HG03135 (cell line): Measurements from ENCODE around the gene NEK10.

ENCODE experiments used
- ATAC-seq: cut with Tn5 transposase; IDR thresholded peaks from one replicate; pipeline ENCODE4 v1.9.1; 2021; ENCODE audit warnings: mild to moderate bottlenecking, moderate library complexity; ENCODE audit not compliant: unreplicated experiment

Gene NEK10

GRCh38 chr3:27125821-27126501 is 243.2 kb downstream of the NEK10 start:
- ATAC-seq = no peak

GRCh38 chr3:27119639-27120038 is 249.5 kb downstream of the NEK10 start:
- no peak for ATAC-seq

- no peak for ATAC-seq
Observed at GRCh38 chr3:27115352-27115751, 253.8 kb downstream of the NEK10 start.

GRCh38 chr3:27114684-27115083 is 254.5 kb downstream of the NEK10 start:
- ATAC-seq = no peak

GRCh38 chr3:27114129-27114528 is 255.1 kb downstream of the NEK10 start:
- no peak for ATAC-seq

GRCh38 chr3:27110020-27110419 is 259.2 kb downstream of the NEK10 start:
- ATAC-seq = no peak

- no peak for ATAC-seq
Observed at GRCh38 chr3:27108322-27108721, 260.9 kb downstream of the NEK10 start.

- no peak for ATAC-seq
Observed at GRCh38 chr3:27105904-27106303, 263.3 kb downstream of the NEK10 start.

GRCh38 chr3:27097182-27097581 is 272.0 kb downstream of the NEK10 start:
- no peak for ATAC-seq

GRCh38 chr3:27095553-27096222 is 273.5 kb downstream of the NEK10 start:
- no peak for ATAC-seq

- no peak for ATAC-seq
Observed at GRCh38 chr3:27094721-27095120, 274.5 kb downstream of the NEK10 start.

- ATAC-seq = no peak
Observed at GRCh38 chr3:27093771-27094170, 275.4 kb downstream of the NEK10 start.

GRCh38 chr3:27090275-27091041 is 278.7 kb downstream of the NEK10 start:
- no peak for ATAC-seq

- ATAC-seq = no peak
Observed at GRCh38 chr3:27089645-27090044, 279.5 kb downstream of the NEK10 start.

- no peak for ATAC-seq
Observed at GRCh38 chr3:27089068-27089467, 280.1 kb downstream of the NEK10 start.

GRCh38 chr3:27085829-27086730 is 283.1 kb downstream of the NEK10 start:
- ATAC-seq = no peak

- no peak for ATAC-seq
Observed at GRCh38 chr3:27081992-27082607, 287.1 kb downstream of the NEK10 start.

- no peak for ATAC-seq
Observed at GRCh38 chr3:27081566-27081965, 287.6 kb downstream of the NEK10 start.

- no peak for ATAC-seq
Observed at GRCh38 chr3:27080258-27080525, 289.0 kb downstream of the NEK10 start.

- ATAC-seq = no peak
Observed at GRCh38 chr3:27079427-27080257, 289.5 kb downstream of the NEK10 start.
